Brain pericyte (primary cell): Measurements from ENCODE around the gene COL8A1.

Experiments used
- DNase-seq: peaks from one replicate; pipeline ENCODE4 v3.0.0-alpha.2; 2012; ENCODE audit warnings: low read depth, low spot score

The COL8A1 gene

GRCh38 chr3:99670556-99670950, 32.2 kb downstream of the COL8A1 start:
- DNase-seq: no peak

DNA sequence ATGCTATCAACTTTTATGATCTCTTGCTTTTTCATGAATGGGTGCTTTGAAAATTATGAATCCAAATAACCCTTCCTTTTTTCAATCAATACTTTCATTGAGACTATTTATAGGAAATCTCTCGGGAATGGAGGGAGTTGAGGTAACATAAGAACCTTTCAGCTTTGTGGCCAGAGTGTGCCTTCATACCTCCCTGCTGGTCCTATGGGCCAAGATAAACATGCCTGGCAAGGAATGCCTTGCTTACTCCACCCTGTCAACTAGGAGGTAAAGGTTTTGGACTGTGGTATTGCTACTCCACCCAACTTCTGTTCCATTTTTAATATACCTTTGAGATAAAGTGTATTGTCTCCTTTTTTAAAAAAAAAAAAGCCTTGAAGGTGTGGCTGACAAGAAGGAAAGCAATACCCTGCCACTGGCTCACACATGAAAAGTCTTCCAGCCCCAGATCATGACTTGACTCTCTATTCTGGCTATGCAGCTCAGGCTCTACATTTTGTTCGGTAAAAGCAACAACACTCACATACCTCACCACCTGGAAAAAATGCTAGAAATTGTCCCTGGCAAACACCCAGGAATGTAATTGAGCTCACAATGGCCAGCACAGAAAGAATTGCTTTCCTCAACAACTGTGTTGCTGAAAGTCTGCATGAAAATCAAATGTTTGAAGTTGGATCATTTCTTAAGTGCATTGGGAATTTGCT, 35.8 kb downstream of the COL8A1 start:
- DNase-seq: no peak

DNA sequence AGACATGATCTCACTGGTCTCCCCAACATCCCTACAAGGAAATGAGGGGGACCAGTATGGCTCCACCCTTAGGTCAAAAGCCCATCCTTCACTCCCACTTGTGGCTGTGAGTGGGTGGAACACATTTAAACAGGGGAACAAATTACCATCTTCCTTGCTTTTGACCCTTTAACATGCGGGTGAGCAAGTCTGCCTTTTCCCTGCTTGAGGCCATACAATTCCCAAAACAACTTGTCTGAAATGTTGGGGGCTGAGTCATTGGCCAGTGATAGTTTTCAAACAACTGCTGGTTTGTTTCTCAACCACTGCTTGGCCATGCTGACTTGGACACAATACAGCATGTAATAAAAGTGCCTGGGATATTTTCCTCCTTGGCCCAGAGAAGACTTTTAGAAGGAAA, 39.6 kb downstream of the COL8A1 start:
- no peak for DNase-seq

- DNase-seq: no peak
These were observed 40.5 kb downstream of the COL8A1 start for GRCh38 chr3:99678896-99679295.

DNA sequence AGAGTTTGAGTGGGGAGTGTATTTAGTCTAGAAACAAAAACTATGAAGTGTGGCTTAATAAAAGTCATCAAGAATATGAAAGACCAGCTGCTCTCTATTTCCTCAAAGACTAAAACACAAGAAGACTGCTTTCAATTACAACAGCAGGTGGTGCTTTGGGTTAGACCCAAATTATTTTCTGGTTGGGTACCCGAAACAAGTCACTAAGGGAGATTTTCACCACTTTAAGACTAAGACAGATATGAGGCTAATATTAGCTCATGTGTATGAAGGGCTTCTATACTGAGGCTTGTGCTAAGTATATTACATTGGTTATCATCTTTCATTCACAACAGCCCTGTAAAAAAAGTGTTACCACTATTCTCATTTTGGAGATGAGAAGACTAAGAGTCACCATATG, 43.1 kb downstream of the COL8A1 start:
- no peak for DNase-seq

DNA sequence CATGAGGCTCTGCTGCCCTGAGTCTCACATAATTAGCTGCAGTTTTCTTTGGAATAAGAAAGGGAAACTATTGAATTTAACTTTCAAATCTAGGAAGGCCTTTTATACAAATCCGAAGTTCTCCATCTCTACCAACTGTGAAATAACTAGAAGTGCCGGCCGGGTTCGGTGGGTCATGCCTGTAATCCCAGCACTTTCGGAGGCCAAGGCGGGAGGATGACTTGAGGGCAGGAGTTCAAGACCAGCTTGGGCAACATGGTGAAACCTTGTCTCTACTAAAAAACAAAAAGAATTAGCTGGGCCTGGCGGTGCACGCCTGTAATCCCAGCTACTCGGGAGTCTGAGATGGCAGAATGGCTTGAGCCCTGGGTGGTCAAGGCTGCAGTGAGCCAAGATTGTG, 43.6 kb downstream of the COL8A1 start:
- no peak for DNase-seq

DNA sequence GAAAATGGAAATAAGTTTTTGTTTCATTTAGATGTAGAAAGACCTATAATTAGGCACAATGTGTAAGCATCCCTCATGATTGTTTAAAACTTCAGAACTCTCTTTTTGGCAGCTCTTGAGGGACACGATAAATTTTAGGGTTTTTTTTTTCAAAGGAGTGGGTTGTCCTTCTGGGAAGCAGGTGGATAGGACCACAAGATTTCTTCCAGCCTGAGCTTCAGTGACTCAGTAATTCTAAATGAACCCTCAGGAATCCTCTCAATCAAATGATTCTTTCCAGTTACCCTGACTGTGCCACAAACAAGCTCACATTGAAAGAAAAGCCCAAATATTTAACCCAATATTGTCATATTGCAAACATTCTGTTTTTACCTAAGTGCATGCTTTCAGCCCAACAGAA, 45.1 kb downstream of the COL8A1 start:
- DNase-seq: no peak

DNA sequence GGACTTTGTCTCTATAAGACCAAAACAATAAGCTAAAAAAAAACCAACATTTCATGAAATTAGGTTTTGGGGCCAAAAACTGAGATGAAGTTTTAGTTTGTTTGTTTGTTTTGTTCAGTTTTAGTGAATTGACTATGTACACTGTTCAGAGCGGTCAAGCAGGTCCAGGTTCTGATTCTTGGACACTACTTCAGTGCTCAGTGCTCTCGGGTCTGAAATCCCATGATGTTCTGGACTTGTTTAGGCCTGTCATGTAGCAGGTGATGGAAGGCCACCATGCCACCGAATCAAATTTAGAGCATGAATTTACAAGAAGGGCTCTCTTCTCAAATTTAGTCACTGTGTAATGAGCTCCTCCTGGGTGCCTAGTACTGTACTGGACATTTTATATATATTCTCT, 45.5 kb downstream of the COL8A1 start:
- DNase-seq: no peak

DNA sequence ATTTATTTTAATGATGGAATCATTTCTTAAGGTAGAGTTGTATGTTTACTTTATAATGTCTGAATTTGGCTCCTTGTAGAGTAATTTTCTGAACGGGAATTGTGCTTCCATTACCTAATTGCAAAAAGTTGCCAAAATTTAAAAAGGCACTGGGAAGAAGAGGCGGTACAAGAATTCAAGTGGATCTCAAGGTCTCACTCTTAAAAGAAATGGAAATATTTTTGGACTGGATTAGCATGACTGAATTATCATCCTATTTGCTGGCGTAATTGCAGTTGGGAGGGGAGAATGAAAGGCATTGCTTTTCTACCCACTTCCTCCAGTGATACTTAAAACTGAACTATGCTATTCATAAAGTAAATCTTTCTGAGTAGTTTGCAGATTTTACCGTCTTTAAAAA, 46.2 kb downstream of the COL8A1 start:
- DNase-seq: no peak

DNA sequence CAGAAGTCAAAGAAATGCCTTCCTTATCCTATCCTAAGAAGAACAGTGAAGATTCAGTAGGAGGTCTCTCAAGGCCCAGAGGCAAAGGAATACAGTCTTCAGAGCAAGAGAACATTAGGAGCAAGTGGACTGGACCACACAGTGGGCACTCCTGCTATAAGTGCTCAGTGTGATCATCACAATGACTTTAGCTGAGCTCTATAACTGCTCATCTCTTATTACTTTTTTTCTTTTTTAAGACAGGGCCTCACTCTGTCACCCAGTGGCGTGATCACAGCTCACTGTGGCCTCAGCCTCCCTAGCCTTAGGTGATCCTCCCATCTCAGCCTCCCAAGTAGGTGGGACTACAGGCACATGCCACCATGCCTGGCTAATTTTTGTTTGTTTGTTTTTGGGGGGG, 48.1 kb downstream of the COL8A1 start:
- DNase-seq: no peak

DNA sequence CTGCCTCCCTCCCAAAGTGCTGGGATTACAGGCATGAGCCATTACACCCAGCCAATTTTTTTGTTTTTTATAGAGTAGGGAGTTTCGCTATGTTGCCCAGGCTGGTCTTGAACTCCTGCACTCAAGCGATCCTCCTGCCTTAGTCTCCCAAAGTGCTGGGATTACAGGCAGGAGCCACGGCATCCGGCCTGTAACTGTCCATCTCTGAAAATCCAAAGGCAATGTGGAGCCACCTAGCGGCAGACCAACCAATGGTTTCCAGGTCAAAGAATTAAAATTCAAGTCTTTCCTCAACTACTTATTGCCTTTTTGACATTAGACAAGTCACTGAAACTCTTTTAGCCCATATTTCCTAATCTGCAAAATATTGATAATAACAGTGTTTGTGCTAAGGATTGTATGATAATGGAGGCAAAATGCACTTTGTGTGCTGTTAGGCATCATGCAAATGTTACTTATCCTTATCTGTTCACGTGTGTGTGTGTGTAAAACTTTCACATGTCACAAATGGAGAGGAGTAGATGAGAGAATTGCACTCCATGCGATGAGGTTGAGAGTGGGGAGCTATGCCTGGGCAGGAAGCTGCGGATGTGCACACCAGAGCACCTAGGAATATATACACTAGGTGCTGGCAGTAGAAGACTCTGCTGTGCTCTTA, 48.7 kb downstream of the COL8A1 start:
- DNase-seq: no peak

DNA sequence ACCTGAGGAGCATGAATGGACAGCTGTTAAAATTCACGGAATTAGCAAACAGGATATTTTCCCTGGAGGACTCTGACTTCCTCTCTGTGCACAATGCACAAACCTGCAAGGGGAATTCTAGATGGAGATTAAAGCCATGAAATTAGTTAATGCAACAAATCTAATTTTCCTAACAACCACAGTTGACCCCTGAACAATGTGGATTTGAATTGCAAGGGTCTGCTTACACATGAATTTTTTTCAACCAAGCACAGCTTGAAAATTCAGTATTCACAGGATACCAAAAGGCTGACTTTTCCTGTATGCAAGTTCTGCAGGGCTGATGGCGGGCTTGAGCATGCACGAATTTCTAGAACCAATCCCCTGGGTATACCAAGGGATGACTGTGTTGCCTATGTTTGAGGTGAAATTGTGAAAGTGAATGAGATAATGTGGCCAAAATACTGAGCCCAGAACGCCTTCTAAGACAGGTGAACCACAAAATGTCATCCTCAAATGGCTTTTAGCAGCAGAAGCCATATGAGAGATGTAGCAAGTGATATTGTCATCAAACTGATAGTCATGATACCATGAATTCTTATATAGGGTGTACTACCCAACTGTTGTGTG, 52.5 kb downstream of the COL8A1 start:
- no peak for DNase-seq

DNA sequence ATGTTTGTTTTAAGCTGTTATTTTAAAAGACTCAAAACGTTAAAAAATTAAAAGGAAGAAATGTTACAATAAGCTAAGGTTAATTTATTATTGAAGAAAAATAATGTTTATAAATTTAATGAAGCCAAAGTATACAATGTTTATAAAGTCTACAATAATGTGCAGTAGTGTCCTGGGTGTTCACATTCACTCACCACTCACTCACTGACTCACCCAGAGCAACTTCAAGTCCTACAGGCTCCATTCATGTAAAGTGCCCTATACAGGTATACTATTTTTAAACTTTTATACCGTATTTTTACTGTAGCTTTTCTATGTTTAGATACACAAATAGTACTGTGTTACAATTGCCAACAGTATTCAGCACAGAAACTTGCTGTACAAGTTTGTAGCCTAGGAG, 55.2 kb downstream of the COL8A1 start:
- no peak for DNase-seq

DNA sequence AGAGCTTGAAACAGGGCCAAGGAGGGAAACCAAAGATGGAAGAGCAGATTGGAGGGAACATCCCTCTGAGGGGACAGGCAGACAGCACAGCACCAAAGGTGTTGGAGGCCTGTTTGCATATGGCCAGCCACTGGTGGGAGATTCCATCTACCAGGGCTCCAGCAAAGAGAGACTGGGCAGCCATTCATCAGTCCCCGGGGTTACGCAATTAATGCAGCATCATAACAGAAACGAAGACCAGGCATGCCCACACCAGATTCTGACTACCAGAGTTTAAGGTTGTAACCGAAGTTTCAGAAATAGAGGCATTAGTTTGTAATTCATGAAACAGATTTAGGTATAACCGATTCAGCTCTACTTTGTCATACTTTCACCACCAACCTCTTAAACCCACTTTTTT, 58.1 kb downstream of the COL8A1 start:
- DNase-seq: no peak

- DNase-seq: no peak
These were observed 58.9 kb downstream of the COL8A1 start for GRCh38 chr3:99697250-99697649.

DNA sequence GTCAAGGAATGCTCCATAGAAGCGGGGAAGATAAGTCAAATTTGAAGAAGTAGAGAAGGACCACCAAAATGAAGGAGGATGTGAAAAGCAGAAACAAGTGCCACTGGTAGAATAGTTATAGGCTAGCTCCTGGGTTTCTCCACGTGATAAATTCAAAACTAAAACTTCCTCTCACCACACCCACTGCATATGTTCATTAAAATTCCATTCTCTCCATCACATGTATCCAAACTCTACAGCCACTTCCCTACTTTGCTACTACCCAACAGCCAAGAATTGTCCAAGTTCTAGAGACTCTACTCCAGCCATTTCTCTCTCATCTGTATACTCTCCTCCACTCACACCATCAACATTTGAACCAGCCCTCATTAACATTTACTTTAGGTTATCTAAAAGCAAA, 60.5 kb downstream of the COL8A1 start:
- DNase-seq: no peak

DNA sequence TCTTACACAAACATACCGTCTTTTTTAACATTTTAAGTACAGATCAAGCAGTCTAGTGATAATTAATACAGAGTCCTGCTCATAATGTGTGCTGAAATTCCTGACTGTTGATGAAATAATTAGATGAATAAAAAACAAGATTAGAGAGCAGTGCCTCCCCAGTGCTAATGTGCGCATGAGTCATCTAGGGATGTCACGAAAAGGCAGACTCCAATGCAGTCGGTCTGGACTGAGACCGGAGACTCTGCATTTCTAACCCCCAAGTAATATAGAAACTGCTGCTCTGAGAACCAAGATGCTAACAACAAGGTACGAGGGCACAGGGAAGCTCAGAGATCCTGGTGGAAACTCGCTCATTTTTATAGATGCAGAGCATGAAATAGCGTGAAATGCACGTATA, 61.4 kb downstream of the COL8A1 start:
- DNase-seq: peak; percentile 22

GRCh38 chr3:99700631-99701268, 62.4 kb downstream of the COL8A1 start:
- DNase-seq: peak; percentile 13

DNA sequence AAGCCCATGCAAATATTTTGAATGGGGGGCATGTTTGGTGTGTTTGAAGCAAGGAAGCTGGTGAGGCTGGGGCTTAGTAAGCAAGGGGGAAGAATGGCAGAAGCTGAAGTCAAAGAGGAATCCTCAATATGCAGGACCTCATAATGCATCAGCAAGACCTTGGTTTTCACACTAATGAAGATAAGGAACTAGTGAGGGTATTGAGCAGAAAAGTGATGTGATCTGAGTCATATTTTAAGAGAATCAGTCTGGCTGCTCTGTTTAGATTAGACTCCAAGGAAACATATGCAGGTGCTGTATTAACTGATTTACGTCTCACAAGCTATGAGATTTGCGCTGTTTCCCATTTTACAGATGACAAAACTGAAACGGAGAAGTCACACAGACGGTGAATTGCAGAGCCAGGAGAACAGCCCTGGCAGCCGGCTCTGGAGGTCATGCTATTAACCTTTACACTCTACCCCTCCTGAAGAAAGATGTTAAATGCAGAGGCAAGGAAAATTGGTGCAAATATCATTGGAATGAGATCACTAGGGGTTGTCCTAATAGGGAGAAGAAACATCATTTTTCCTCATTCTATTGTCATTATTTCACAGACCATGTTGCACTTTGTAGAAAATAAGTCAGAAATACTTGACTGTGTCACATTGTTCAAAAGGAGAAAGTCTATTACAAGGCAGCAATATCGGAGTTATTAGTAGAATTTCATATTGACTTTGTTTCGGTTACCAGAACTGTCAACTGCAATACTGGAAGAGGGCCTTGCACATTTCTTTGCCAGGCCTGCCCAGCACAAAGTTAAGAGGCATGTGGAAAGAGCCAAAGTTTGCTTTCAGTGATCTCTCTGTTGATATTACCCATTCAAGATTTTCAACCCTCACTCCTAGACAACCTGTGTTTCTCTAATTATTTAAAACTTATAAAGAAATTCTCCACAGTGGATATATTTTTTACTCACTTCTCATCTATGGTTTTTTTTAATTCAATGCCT, 64.9 kb downstream of the COL8A1 start:
- no peak for DNase-seq

DNA sequence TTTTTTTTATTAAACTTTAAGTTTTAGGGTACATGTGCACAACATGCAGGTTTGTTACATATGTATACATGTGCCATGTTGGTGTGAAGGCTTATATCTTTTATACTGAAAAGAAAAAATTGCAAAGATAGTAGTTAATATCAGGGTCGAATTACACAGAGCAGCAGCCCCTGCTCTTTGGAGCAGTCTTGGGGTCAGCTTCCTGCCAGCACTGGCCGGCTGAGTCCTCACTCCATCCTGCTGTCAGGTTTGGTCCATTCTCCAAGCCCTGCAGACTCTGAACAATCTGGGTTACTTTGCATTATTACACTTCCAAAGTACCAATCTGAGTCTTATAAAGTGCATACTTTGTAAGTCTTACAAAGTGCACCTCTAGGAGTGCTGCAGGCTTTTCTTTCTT, 66.0 kb downstream of the COL8A1 start:
- no peak for DNase-seq

- DNase-seq: no peak
These were observed 68.0 kb downstream of the COL8A1 start for GRCh38 chr3:99706410-99706809.
